Stomach smooth muscle (tissue), 2 donors: ENCODE results near the gene ANKRD62.

ENCODE experiments used
- H3K27ac ChIP-seq: one replicate; pipeline ENCODE4 v1.7.0; 2013; ENCODE audit warnings: mild to moderate bottlenecking, low read length, inconsistent platforms
- H3K27me3 ChIP-seq, 2 donors: one replicate each; pipeline ENCODE4 v1.7.0; 2013; ENCODE audit warnings: low read length in 2 of 2; ENCODE audit not compliant: insufficient read depth in 2 of 2, control insufficient read depth in 1 of 2
- H3K36me3 ChIP-seq, 2 donors: one replicate each; pipeline ENCODE4 v1.7.0; 2013; ENCODE audit warnings: low read length in 2 of 2; ENCODE audit not compliant: control insufficient read depth in 2 of 2, insufficient read depth in 2 of 2
- H3K4me1 ChIP-seq: one replicate; pipeline ENCODE4 v1.7.0; 2013; ENCODE audit warnings: low read length; ENCODE audit not compliant: control insufficient read depth, insufficient read depth
- H3K4me3 ChIP-seq, 2 donors: one replicate each; pipeline ENCODE4 v1.7.0; 2013; ENCODE audit warnings: low read length in 2 of 2
- H3K9ac ChIP-seq, 2 donors: one replicate each; pipeline ENCODE4 v1.7.0; 2013; ENCODE audit warnings: low read length in 2 of 2, mild to moderate bottlenecking in 1 of 2
- H3K9me3 ChIP-seq, 2 donors: one replicate each; pipeline ENCODE4 v1.7.0; 2013; ENCODE audit warnings: low read length in 2 of 2; ENCODE audit not compliant: control insufficient read depth in 2 of 2
- donor health status: healthy.
- donor health status: Pancreatic carcinoma.

The ANKRD62 gene

GRCh38 chr18:12085136-12085535, 8.5 kb upstream of the ANKRD62 start:
- H3K4me3 ChIP-seq, result no peak overlapping the region
- no peaks in the 10 kb centered on the region for H3K9me3 ChIP-seq
- no peaks in the 10 kb centered on the region for H3K36me3 ChIP-seq
- no peak overlapping the region for H3K9ac ChIP-seq
- peaks cover 0 to 2% of the 10 kb centered on the region in 2 donors for H3K27me3 ChIP-seq
- no peaks in the 10 kb centered on the region for H3K4me1 ChIP-seq
- no peak overlapping the region for H3K27ac ChIP-seq

GRCh38 chr18:12085786-12086185, 7.9 kb upstream of the ANKRD62 start:
- Histone ChIP-seq H3K36me3 (no peaks in the 10 kb centered on the region), H3K27me3 (peaks cover 0 to 2% of the 10 kb centered on the region in 2 donors), H3K9ac (no peak overlapping the region), H3K27ac (no peak overlapping the region), H3K9me3 (no peaks in the 10 kb centered on the region), H3K4me1 (no peaks in the 10 kb centered on the region), H3K4me3 (no peak overlapping the region)

GRCh38 chr18:12086249-12086648, 7.4 kb upstream of the ANKRD62 start:
- Histone ChIP-seq H3K4me1 (no peaks in the 10 kb centered on the region), H3K36me3 (no peaks in the 10 kb centered on the region), H3K9ac (no peak overlapping the region), H3K27me3 (peaks cover 0 to 2% of the 10 kb centered on the region in 2 donors), H3K27ac (no peak overlapping the region), H3K9me3 (no peaks in the 10 kb centered on the region), H3K4me3 (no peak overlapping the region)

GRCh38 chr18:12086677-12087470, 6.8 kb upstream of the ANKRD62 start:
- Histone ChIP-seq H3K36me3 (no peaks in the 10 kb centered on the region), H3K27me3 (peaks cover 0 to 2% of the 10 kb centered on the region in 2 donors), H3K9me3 (no peaks in the 10 kb centered on the region), H3K27ac (no peak overlapping the region), H3K4me3 (no peak overlapping the region), H3K9ac (no peak overlapping the region), H3K4me1 (no peaks in the 10 kb centered on the region)

- Histone ChIP-seq H3K4me3 (no peak overlapping the region), H3K9me3 (no peaks in the 10 kb centered on the region), H3K27ac (no peak overlapping the region), H3K4me1 (no peaks in the 10 kb centered on the region), H3K9ac (no peak overlapping the region), H3K27me3 (peaks cover 0 to 4% of the 10 kb centered on the region in 2 donors), H3K36me3 (no peaks in the 10 kb centered on the region)
These were observed 6.1 kb upstream of the ANKRD62 start for GRCh38 chr18:12087471-12088025.

GRCh38 chr18:12088096-12088495, 5.5 kb upstream of the ANKRD62 start:
- Histone ChIP-seq H3K9me3 (no peaks in the 10 kb centered on the region), H3K9ac (no peak overlapping the region), H3K27me3 (peaks cover 0 to 5% of the 10 kb centered on the region in 2 donors), H3K4me1 (no peaks in the 10 kb centered on the region), H3K4me3 (no peak overlapping the region), H3K27ac (no peak overlapping the region), H3K36me3 (no peaks in the 10 kb centered on the region)

- no peak overlapping the region for H3K9ac ChIP-seq
- H3K27me3 ChIP-seq, result peaks cover 0 to 5% of the 10 kb centered on the region in 2 donors
- H3K36me3 ChIP-seq, result no peaks in the 10 kb centered on the region
- H3K9me3 ChIP-seq, result no peaks in the 10 kb centered on the region
- H3K27ac ChIP-seq, result no peak overlapping the region
- no peak overlapping the region for H3K4me3 ChIP-seq
- H3K4me1 ChIP-seq, result no peaks in the 10 kb centered on the region
These were observed 4.8 kb upstream of the ANKRD62 start for GRCh38 chr18:12088731-12089375.

- H3K9ac ChIP-seq, result no peak overlapping the region
- H3K4me1 ChIP-seq, result no peaks in the 10 kb centered on the region
- no peaks in the 10 kb centered on the region for H3K36me3 ChIP-seq
- no peaks in the 10 kb centered on the region for H3K9me3 ChIP-seq
- H3K27me3 ChIP-seq, result peaks cover 0 to 5% of the 10 kb centered on the region in 2 donors
- no peak overlapping the region for H3K4me3 ChIP-seq
- H3K27ac ChIP-seq, result no peak overlapping the region
These were observed 2.0 kb upstream of the ANKRD62 start for GRCh38 chr18:12091538-12092141.

GRCh38 chr18:12092398-12093229, 1.0 kb upstream of the ANKRD62 start:
- no peak overlapping the region for H3K9ac ChIP-seq
- H3K36me3 ChIP-seq, result no peaks in the 10 kb centered on the region
- H3K4me1 ChIP-seq, result no peaks in the 10 kb centered on the region
- H3K9me3 ChIP-seq, result no peaks in the 10 kb centered on the region
- H3K27me3 ChIP-seq, result peaks cover 0 to 5% of the 10 kb centered on the region in 2 donors
- no peak overlapping the region for H3K4me3 ChIP-seq
- no peak overlapping the region for H3K27ac ChIP-seq

GRCh38 chr18:12098374-12098773, 4.7 kb downstream of the ANKRD62 start:
- Histone ChIP-seq H3K27me3 (no peaks in the 10 kb centered on the region), H3K4me1 (no peaks in the 10 kb centered on the region), H3K4me3 (no peak overlapping the region), H3K9ac (no peak overlapping the region), H3K36me3 (no peaks in the 10 kb centered on the region), H3K27ac (no peak overlapping the region), H3K9me3 (no peaks in the 10 kb centered on the region)
